Neural cell (in vitro differentiated cells): ENCODE data around the gene PLXNA2. TPM values are rescaled to one million over a fixed set of nuclear protein-coding genes. Genes with fewer than 3 reads are reported as not detected.

Experiments
- H2AFZ ChIP-seq: fragments of 200-600, 300-800 bp; sonication (generic), shearing (Covaris generic); 2 replicates; pipeline ENCODE4 v1.6.0; 2014; ENCODE audit warnings: low read depth, mild to moderate bottlenecking, antibody characterized with exemption, low read length, moderate library complexity
- H3F3A ChIP-seq: fragments of 200-600 bp; shearing (Covaris generic); 2 replicates; pipeline ENCODE4 v1.6.1; 2016; ENCODE audit warnings: mild to moderate bottlenecking, moderate library complexity, mixed read lengths, antibody characterized with exemption, low read length; ENCODE audit not compliant: insufficient read depth, poor library complexity, severe bottlenecking
- H3K27ac ChIP-seq: fragments of 200-600, 300-800 bp; sonication (generic), shearing (Covaris generic); 2 replicates; pipeline ENCODE4 v1.5.1; 2014; ENCODE audit warnings: mild to moderate bottlenecking, low read length, moderate library complexity
- H3K27me3 ChIP-seq: fragments of 300-800, 200-600 bp; sonication (generic), shearing (Covaris generic); 2 replicates; pipeline ENCODE4 v1.6.0; 2014; ENCODE audit warnings: mild to moderate bottlenecking, low read depth, low read length, moderate library complexity; ENCODE audit not compliant: insufficient read depth
- H3K36me3 ChIP-seq: fragments of 300-800, 200-600 bp; sonication (generic), shearing (Covaris generic); 2 replicates; pipeline ENCODE4 v1.5.1; 2014; ENCODE audit warnings: mild to moderate bottlenecking, antibody characterized with exemption, low read length, moderate library complexity; ENCODE audit not compliant: insufficient read depth
- H3K4me2 ChIP-seq: fragments of 300-800, 200-600 bp; sonication (generic), shearing (Covaris generic); 2 replicates; pipeline ENCODE4 v1.6.0; 2014; ENCODE audit warnings: mild to moderate bottlenecking, low read length
- H3K4me3 ChIP-seq: fragments of 300-800, 200-600 bp; sonication (generic), shearing (Covaris generic); 2 replicates; pipeline ENCODE4 v1.5.1; 2014; ENCODE audit warnings: mild to moderate bottlenecking, low read length, moderate library complexity
- H3K79me2 ChIP-seq: fragments of 200-600 bp; shearing (Covaris generic); replicated peaks from 2 replicates; pipeline ENCODE4 v1.6.0; 2014; ENCODE audit warnings: mild to moderate bottlenecking, low read length, moderate library complexity; ENCODE audit not compliant: insufficient read depth
- H3K9ac ChIP-seq: fragments of 300-800, 200-600 bp; sonication (generic), shearing (Covaris generic); 2 replicates; pipeline ENCODE4 v1.6.1; 2016; ENCODE audit warnings: mild to moderate bottlenecking, low read length, mixed read lengths
- H3K9me2 ChIP-seq: fragments of 200-600 bp; shearing (Covaris generic); 2 replicates; pipeline ENCODE4 v1.6.1; 2016; ENCODE audit warnings: mild to moderate bottlenecking, low read length, mixed read lengths; ENCODE audit not compliant: insufficient read depth
- H3K9me3 ChIP-seq: fragments of 200-600, 300-800 bp; sonication (generic), shearing (Covaris generic); 2 replicates; pipeline ENCODE4 v1.6.1; 2016; ENCODE audit warnings: mild to moderate bottlenecking, mixed run types, low read length, moderate library complexity, mixed read lengths
- H4K20me1 ChIP-seq: fragments of 200-600 bp; shearing (Covaris generic); 2 replicates; pipeline ENCODE4 v1.6.1; 2016; ENCODE audit warnings: mild to moderate bottlenecking, mixed run types; ENCODE audit not compliant: insufficient read depth
- CTCF ChIP-seq: fragments of 450-650 bp; IDR thresholded peaks from 2 replicates; pipeline ENCODE4 v1.5.1; 2014; ENCODE audit warnings: antibody characterized with exemption, mild to moderate bottlenecking, moderate library complexity; ENCODE audit not compliant: poor library complexity, severe bottlenecking
- EP300 ChIP-seq: fragments of 450-650 bp; conservative IDR thresholded peaks from 2 replicates; pipeline ENCODE4 v1.6.1; 2014; ENCODE audit warnings: antibody characterized with exemption, mild to moderate bottlenecking, moderate library complexity; ENCODE audit not compliant: poor library complexity, severe bottlenecking
- EZH2 ChIP-seq: fragments of 200-600, 300-800 bp; shearing (Covaris generic), sonication (generic); IDR thresholded peaks from 2 replicates; pipeline ENCODE4 v1.6.1; 2014; ENCODE audit warnings: antibody characterized with exemption, low read length, borderline replicate concordance, mild to moderate bottlenecking; ENCODE audit not compliant: insufficient read depth, poor library complexity, severe bottlenecking
- MXI1 ChIP-seq: fragments of 450-650 bp; conservative IDR thresholded peaks from 2 replicates; pipeline ENCODE4 v1.6.1; 2014; ENCODE audit warnings: antibody characterized with exemption, mild to moderate bottlenecking; ENCODE audit not compliant: poor library complexity, severe bottlenecking
- POLR2AphosphoS5 ChIP-seq: IDR thresholded peaks from 2 replicates; pipeline ENCODE4 v1.6.1; 2012
- RAD21 ChIP-seq: fragments of 450-650 bp; conservative IDR thresholded peaks from 2 replicates; pipeline ENCODE4 v1.6.1; 2014; ENCODE audit warnings: antibody characterized with exemption, mild to moderate bottlenecking, moderate library complexity
- REST ChIP-seq: IDR thresholded peaks from 2 replicates; pipeline ENCODE4 v1.6.1; 2012; ENCODE audit warnings: borderline replicate concordance
- SMC3 ChIP-seq: fragments of 450-650 bp; conservative IDR thresholded peaks from 2 replicates; pipeline ENCODE4 v1.6.1; 2014; ENCODE audit warnings: antibody characterized with exemption, mild to moderate bottlenecking, moderate library complexity; ENCODE audit not compliant: poor library complexity
- TAF1 ChIP-seq: IDR thresholded peaks from 2 replicates; pipeline ENCODE4 v1.6.1; 2012; ENCODE audit warnings: low read depth
- polyA plus RNA-seq: library from polyadenylated mRNA; depleted of rRNA; stranded (reverse); fragments of >200 nt; gene quantifications from 2 replicates; pipeline ENCODE4 v1.2.3, GENCODE V29; 2014

The PLXNA2 gene
- polyA plus RNA-seq, 1 donor from 2014 or later = 30.6 TPM

- H3K36me3 ChIP-seq = peaks cover 32% of the 10 kb centered on the region
- no peak overlapping the region for H2AFZ ChIP-seq
- no peaks in the 10 kb centered on the region for H3K9me2 ChIP-seq
- no peak overlapping the region for H3K4me3 ChIP-seq
- H3K4me2 ChIP-seq = no peak overlapping the region
- no peaks in the 10 kb centered on the region for H3K9me3 ChIP-seq
- H3F3A ChIP-seq = no peaks in the 10 kb centered on the region
- H4K20me1 ChIP-seq = no peaks in the 10 kb centered on the region
- TF ChIP-seq RAD21 (no peak), REST (no peak), TAF1 (no peak)
- H3K27ac ChIP-seq = no peak overlapping the region
- no peaks in the 10 kb centered on the region for H3K27me3 ChIP-seq
- H3K9ac ChIP-seq = no peak overlapping the region
- no peaks in the 10 kb centered on the region for H3K79me2 ChIP-seq
Observed at GRCh38 chr1:208052926-208053407, 191.2 kb downstream of the PLXNA2 start.

GRCh38 chr1:208052135-208052534 lies 192.0 kb downstream of the PLXNA2 start:
- no peak for TF ChIP-seq MXI1
- TF ChIP-seq SMC3 = no peak
- TF ChIP-seq CTCF = no peak
- TF ChIP-seq RAD21 = no peak
- no peak for TF ChIP-seq POLR2AphosphoS5
- TF ChIP-seq EZH2 = no peak
- TF ChIP-seq EP300 = no peak
- no peak for TF ChIP-seq REST
- no peak for TF ChIP-seq TAF1

More at GRCh38 chr1:208052135-208052534, 192.0 kb downstream of the PLXNA2 start:
- Histone ChIP-seq H2AFZ (no peak overlapping the region), H3K27me3 (no peaks in the 10 kb centered on the region), H3K79me2 (no peaks in the 10 kb centered on the region), H3K4me3 (no peak overlapping the region), H3K9me2 (no peaks in the 10 kb centered on the region), H3K4me2 (no peak overlapping the region), H3F3A (no peaks in the 10 kb centered on the region), H4K20me1 (no peaks in the 10 kb centered on the region), H3K27ac (no peak overlapping the region), H3K9me3 (no peaks in the 10 kb centered on the region), H3K9ac (no peak overlapping the region), H3K36me3 (peaks cover 28% of the 10 kb centered on the region)
